ACC112 (cell line): Measurements from ENCODE around the gene KRTAP19-4.

ENCODE experiments used
- H2AFZ ChIP-seq: fragments of 200-600 bp; sonication (generic); one replicate; pipeline ENCODE4 v1.6.0; 2017; ENCODE audit warnings: antibody characterized with exemption, low read length; ENCODE audit not compliant: unreplicated experiment
- H3K27ac ChIP-seq: fragments of 200-600 bp; sonication (generic); 2 replicates; pipeline ENCODE4 v1.5.1; 2014; ENCODE audit warnings: low read depth, mild to moderate bottlenecking, antibody characterized with exemption, low read length, moderate library complexity
- H3K27me3 ChIP-seq: fragments of 200-600 bp; sonication (generic); 2 replicates; pipeline ENCODE4 v1.6.1; 2014; ENCODE audit warnings: mild to moderate bottlenecking, antibody characterized with exemption, low read length, moderate library complexity, mixed read lengths; ENCODE audit not compliant: insufficient read depth
- H3K36me3 ChIP-seq: fragments of 200-600 bp; sonication (generic); 2 replicates; pipeline ENCODE4 v1.6.1; 2016; ENCODE audit warnings: mild to moderate bottlenecking, antibody characterized with exemption, low read length, moderate library complexity, mixed read lengths; ENCODE audit not compliant: insufficient read depth
- H3K4me1 ChIP-seq: fragments of 200-600 bp; sonication (generic); one replicate; pipeline ENCODE4 v1.6.1; 2016; ENCODE audit warnings: low read length, mixed read lengths; ENCODE audit not compliant: insufficient read depth, unreplicated experiment, control insufficient read depth
- H3K4me3 ChIP-seq: fragments of 200-600 bp; sonication (generic); 2 replicates; pipeline ENCODE4 v1.5.1; 2014; ENCODE audit warnings: mild to moderate bottlenecking, low read depth, low read length
- H3K79me2 ChIP-seq: fragments of 200-600 bp; sonication (generic); one replicate; pipeline ENCODE4 v1.6.0; 2016; ENCODE audit warnings: low read length; ENCODE audit not compliant: control insufficient read depth, unreplicated experiment, insufficient read depth

Gene KRTAP19-4

DNA sequence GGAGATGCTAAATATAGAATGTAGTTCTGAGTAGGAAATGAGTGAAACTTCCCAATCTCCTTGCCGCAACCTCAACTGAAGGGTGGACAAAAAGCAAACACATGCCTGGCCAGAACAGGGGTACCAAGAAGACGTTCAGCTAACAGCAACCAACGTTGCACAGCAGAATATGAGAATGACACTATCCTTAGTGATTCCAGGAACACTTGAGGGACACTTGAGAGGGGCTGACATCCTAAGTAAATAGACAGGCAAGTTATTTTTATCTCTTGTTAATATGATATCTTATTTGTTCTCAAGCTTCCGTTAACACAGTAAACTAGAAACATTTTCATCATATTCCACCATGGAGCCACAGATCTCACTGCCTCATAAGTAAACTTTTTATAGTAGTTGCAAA lies 17.7 kb downstream of the KRTAP19-4 start:
- H3K27ac ChIP-seq: no peak overlapping the region
- H3K27me3 ChIP-seq: no peaks in the 10 kb centered on the region
- no peak overlapping the region for H3K4me3 ChIP-seq
- H3K36me3 ChIP-seq: no peaks in the 10 kb centered on the region
- H3K4me1 ChIP-seq: no peaks in the 10 kb centered on the region
- no peak overlapping the region for H2AFZ ChIP-seq
- H3K79me2 ChIP-seq: no peaks in the 10 kb centered on the region

- H3K36me3 ChIP-seq: no peaks in the 10 kb centered on the region
- H3K79me2 ChIP-seq: no peaks in the 10 kb centered on the region
- H3K4me1 ChIP-seq: no peaks in the 10 kb centered on the region
- H2AFZ ChIP-seq: no peak overlapping the region
- H3K27me3 ChIP-seq: no peaks in the 10 kb centered on the region
- no peak overlapping the region for H3K4me3 ChIP-seq
- no peak overlapping the region for H3K27ac ChIP-seq
Measured at GRCh38 chr21:30478004-30478403, 19.0 kb downstream of the KRTAP19-4 start.

- H3K36me3 ChIP-seq: no peaks in the 10 kb centered on the region
- H3K4me3 ChIP-seq: no peak overlapping the region
- no peak overlapping the region for H2AFZ ChIP-seq
Measured at GRCh38 chr21:30468900-30469714, 27.9 kb downstream of the KRTAP19-4 start.

GRCh38 chr21:30463713-30464112 lies 33.3 kb downstream of the KRTAP19-4 start:
- Histone ChIP-seq H3K27ac (no peak overlapping the region), H3K27me3 (no peaks in the 10 kb centered on the region), H3K36me3 (no peaks in the 10 kb centered on the region), H2AFZ (no peak overlapping the region), H3K79me2 (no peaks in the 10 kb centered on the region), H3K4me1 (no peaks in the 10 kb centered on the region), H3K4me3 (no peak overlapping the region)

More at GRCh38 chr21:30468900-30469714, 27.9 kb downstream of the KRTAP19-4 start:
- H3K27me3 ChIP-seq: no peaks in the 10 kb centered on the region
- H3K79me2 ChIP-seq: no peaks in the 10 kb centered on the region
- no peaks in the 10 kb centered on the region for H3K4me1 ChIP-seq
- H3K27ac ChIP-seq: no peak overlapping the region

- H3K27ac ChIP-seq: no peak overlapping the region
- H3K4me1 ChIP-seq: no peaks in the 10 kb centered on the region
- no peak overlapping the region for H2AFZ ChIP-seq
- no peaks in the 10 kb centered on the region for H3K79me2 ChIP-seq
- no peak overlapping the region for H3K4me3 ChIP-seq
- H3K36me3 ChIP-seq: no peaks in the 10 kb centered on the region
- no peaks in the 10 kb centered on the region for H3K27me3 ChIP-seq
Measured at GRCh38 chr21:30448514-30448913, 48.5 kb downstream of the KRTAP19-4 start.

GRCh38 chr21:30447056-30447455 lies 49.9 kb downstream of the KRTAP19-4 start:
- no peaks in the 10 kb centered on the region for H3K4me1 ChIP-seq
- H3K27me3 ChIP-seq: no peaks in the 10 kb centered on the region
- no peak overlapping the region for H2AFZ ChIP-seq
- no peaks in the 10 kb centered on the region for H3K79me2 ChIP-seq
- no peak overlapping the region for H3K27ac ChIP-seq
- H3K4me3 ChIP-seq: no peak overlapping the region
- H3K36me3 ChIP-seq: no peaks in the 10 kb centered on the region
